ENCODE data around the gene ASS1.

The ASS1 gene

DNA sequence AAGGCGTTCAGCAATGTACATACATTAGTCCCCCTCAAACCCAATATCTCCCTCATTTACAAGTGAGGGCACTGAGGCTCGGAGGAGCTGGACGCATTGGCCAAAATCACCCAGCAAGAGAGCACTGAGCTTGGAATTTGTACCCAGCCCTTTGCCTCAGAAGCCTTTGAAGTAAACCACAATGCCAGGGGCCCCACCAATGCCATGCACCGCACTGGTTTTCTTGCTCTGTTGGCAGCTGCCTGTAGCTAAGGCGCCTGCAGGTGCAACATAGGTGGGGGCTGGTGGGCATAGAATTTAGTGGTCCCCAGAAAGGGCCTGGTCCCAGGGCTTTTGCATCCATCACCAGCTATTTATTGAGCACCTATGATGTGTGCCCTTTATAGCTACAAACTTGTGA is 97.3 kb downstream of the ASS1 start:
- no peak overlapping the region for H3K27ac ChIP-seq
- no peak overlapping the region for H3K4me3 ChIP-seq

- no peak overlapping the region for H3K4me3 ChIP-seq
- H3K27ac ChIP-seq: no peak overlapping the region
Measured at GRCh38 chr9:130542457-130543228, 97.9 kb downstream of the ASS1 start.

DNA sequence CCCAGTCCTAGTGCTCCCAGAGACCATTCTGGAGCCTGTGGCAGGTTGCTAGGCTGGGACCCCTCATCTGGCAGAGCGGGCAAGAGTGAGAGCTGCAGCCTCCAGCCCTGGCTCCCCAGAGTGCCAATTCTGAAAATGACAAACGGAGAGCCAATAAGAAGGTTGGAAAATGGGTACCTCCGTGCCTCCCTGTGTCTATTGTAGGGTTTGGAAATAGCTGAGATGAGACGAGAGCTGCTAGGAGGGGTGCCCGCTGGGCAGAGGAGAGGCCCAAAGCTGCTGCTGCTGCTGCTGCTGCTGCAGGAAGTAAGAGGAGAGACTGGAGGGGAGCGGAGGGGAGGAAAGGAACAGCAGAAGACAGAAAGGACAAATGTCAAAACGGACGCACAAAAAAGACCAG is 98.6 kb downstream of the ASS1 start:
- H3K27ac ChIP-seq: no peak overlapping the region

DNA sequence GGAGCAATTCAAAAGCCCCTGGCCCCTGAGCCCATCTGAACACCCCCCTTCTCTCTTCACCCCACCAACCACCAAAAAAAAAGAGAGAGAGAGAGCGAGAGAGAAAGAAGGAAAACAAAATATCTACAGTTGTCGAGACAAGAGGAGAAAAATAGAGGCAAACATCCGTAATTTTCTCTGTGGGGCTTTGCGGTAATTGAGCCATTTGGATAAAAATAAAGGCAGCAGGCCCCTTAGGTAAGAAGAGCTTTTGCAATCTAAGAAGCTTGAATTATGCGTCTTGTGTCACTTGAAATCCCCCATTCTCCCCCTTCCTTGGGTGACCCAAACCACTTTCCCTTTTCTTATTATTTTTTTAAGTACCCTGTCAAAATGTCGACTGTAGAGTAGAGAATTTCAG is 99.1 kb downstream of the ASS1 start:
- Histone ChIP-seq H3K27ac (no peak overlapping the region), H3K4me3 (no peak overlapping the region)

More for the DNA sequence above, 98.6 kb downstream of the ASS1 start:
- no peak overlapping the region for H3K4me3 ChIP-seq

DNA sequence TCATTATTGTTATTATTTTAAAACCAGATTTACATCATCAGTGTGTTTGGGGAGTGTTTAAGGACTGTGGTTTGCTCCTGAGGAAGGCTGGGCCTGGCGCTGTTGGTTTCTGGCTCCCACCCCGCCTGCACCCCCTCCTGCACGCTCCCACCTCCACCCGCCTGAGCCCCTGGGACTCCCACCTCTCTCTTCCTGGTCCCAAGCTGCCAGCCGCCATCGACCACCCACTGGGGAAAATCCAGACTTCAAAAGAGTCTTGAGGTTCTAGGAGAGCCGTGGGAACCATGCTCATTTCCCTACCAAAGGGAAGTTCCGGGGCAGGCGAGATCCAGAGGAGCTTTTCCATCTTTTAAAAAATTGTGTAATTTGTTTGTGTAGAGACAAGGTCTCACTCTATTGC is 99.6 kb downstream of the ASS1 start:
- no peak overlapping the region for H3K27ac ChIP-seq
- no peak overlapping the region for H3K4me3 ChIP-seq

DNA sequence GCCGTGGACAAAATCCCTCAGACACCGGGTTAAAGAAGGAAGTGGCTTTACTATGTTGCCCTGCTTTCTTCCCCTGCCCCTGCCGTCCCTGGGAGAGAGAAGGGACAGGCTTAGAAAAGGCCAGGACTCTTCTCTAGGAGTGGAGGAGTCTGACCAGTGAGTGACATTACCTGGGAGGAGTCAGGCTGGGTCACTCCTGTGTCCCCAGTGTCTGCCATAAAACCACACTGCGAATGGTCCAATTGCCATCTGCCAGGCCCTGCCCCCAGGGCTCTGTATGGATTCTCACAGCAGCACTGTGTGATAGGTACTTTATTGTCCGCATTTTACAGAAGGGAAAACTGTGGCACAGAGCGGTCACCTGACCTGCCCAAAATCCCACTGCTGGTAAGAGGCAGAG is 103.3 kb downstream of the ASS1 start:
- Histone ChIP-seq H3K27ac (no peak overlapping the region), H3K4me3 (no peak overlapping the region)

DNA sequence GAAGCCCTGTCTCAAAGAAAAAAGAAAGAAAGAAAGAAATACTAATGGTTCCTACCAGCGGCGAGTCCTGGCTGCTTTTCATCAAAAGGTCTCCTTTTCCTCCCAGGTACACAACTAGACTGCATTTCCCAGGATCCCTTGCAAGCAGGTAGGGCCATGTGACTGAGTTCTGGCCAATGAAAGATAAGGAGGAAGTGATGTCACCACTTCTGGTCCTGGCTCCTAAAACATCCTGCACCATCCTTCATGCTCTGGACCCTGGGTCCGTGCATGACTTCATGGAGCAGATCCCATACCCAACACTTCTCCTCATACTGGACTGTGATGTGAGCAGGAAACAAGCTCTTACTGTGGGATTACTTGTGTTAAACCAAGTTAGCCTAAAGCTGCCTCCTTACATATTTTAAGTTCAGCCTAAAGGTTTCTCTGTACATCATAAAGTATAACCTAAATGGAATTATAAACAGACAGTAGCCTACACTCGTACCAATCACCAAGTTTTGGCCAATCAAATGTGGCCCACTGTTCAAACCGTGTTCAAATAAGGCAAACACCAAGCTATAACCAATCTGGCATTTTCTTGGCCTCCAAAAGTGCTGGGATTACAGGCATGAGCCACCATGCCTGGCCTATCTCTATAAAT is 104.5 kb downstream of the ASS1 start:
- no peak overlapping the region for H3K27ac ChIP-seq

More for the DNA sequence above, 104.5 kb downstream of the ASS1 start:
- no peak overlapping the region for H3K4me3 ChIP-seq

Measured in skin epidermis (tissue), 12 donors.